HG02763 (cell line): ENCODE measurements around the gene FOXD4L5.
"Not testable (repeated sequence)": the region's sequence is repeated elsewhere in the genome, so short reads cannot be mapped to it uniquely, and the experiment has no call there.

Source experiments
- ATAC-seq: cut with Tn5 transposase; IDR thresholded peaks from one replicate; pipeline ENCODE4 v1.9.1; 2021; ENCODE audit warnings: mild to moderate bottlenecking, moderate library complexity; ENCODE audit not compliant: unreplicated experiment

The FOXD4L5 gene

GRCh38 chr9:65285109-65285508 is at the start of gene FOXD4L5:
Gene FOXD4L5 (minus strand): TSS chr9:65285209. CDS start chr9:65284377, 832 bp downstream.
- not testable (repeated sequence) for ATAC-seq

GRCh38 chr9:65283943-65284342 is 1.1 kb downstream of the FOXD4L5 start:
- ATAC-seq: not testable (repeated sequence)

- ATAC-seq: not testable (repeated sequence)
These were observed 2.0 kb downstream of the FOXD4L5 start for GRCh38 chr9:65282976-65283375.
